Measurements from ENCODE around the gene KLK12.

The KLK12 gene

GRCh38 chr19:51047031-51047335 is 12.2 kb upstream of the KLK12 start:
- no peak for DNase-seq (ENCODE audit: low read depth in 2 of 2)

- DNase-seq (ENCODE audit: low read depth in 2 of 2), result no peak
Observed at GRCh38 chr19:51044327-51044726, 9.5 kb upstream of the KLK12 start.

- no peak for DNase-seq (ENCODE audit: low read depth in 2 of 2)
Observed at GRCh38 chr19:51043497-51043896, 8.7 kb upstream of the KLK12 start.

GRCh38 chr19:51040151-51040550 is 5.3 kb upstream of the KLK12 start:
- no peak for DNase-seq (ENCODE audit: low read depth in 2 of 2)

- no peak for DNase-seq (ENCODE audit: low read depth in 2 of 2)
Observed at GRCh38 chr19:51036519-51036918, 1.7 kb upstream of the KLK12 start.

GRCh38 chr19:51031880-51032225 is 2.9 kb downstream of the KLK12 start:
- DNase-seq (ENCODE audit: low read depth in 2 of 2), result no peak

- DNase-seq (ENCODE audit: low read depth in 2 of 2), result no peak
Observed at GRCh38 chr19:51031220-51031879, 3.5 kb downstream of the KLK12 start.

GRCh38 chr19:51030631-51031030 is 4.2 kb downstream of the KLK12 start:
- DNase-seq (ENCODE audit: low read depth in 2 of 2), result no peak

GRCh38 chr19:51029718-51030117 is 5.1 kb downstream of the KLK12 start:
- DNase-seq (ENCODE audit: low read depth in 2 of 2), result no peak

GRCh38 chr19:51027873-51028272 is 6.9 kb downstream of the KLK12 start:
- DNase-seq (ENCODE audit: low read depth in 2 of 2), result no peak

- DNase-seq (ENCODE audit: low read depth in 2 of 2), result no peak
Observed at GRCh38 chr19:51027126-51027806, 7.5 kb downstream of the KLK12 start.

GRCh38 chr19:51026554-51026831 is 8.3 kb downstream of the KLK12 start, which contains the start of gene KLK11:
TSS of gene KLK11 (minus strand) at chr19:51026616. CDS start at chr19:51025631, 985 bp downstream.
- DNase-seq (ENCODE audit: low read depth in 2 of 2), result no peak

- DNase-seq (ENCODE audit: low read depth in 2 of 2), result no peak
Observed at GRCh38 chr19:51025809-51026553, 8.8 kb downstream of the KLK12 start.

GRCh38 chr19:51025401-51025800 is 9.4 kb downstream of the KLK12 start:
- no peak for DNase-seq (ENCODE audit: low read depth in 2 of 2)

- no peak for DNase-seq (ENCODE audit: low read depth in 2 of 2)
Observed at GRCh38 chr19:51024924-51025323, 9.9 kb downstream of the KLK12 start.

- no peak for DNase-seq (ENCODE audit: low read depth in 2 of 2)
Observed at GRCh38 chr19:51023946-51024345, 10.9 kb downstream of the KLK12 start.

- DNase-seq (ENCODE audit: low read depth in 2 of 2), result no peak
Observed at GRCh38 chr19:51022526-51022925, 12.3 kb downstream of the KLK12 start.

GRCh38 chr19:51020988-51021651 is 13.7 kb downstream of the KLK12 start:
- DNase-seq (ENCODE audit: low read depth in 2 of 2), result no peak

- no peak for DNase-seq (ENCODE audit: low read depth in 2 of 2)
Observed at GRCh38 chr19:51019544-51019925, 15.3 kb downstream of the KLK12 start, which contains the start of gene KLK10. TSS of gene KLK10 (minus strand) at chr19:51019709. CDS start at chr19:51019130, 579 bp downstream.

GRCh38 chr19:51018745-51019543 is 15.9 kb downstream of the KLK12 start:
- DNase-seq (ENCODE audit: low read depth in 2 of 2), result no peak

GRCh38 chr19:51016798-51017683 is 17.8 kb downstream of the KLK12 start:
- DNase-seq (ENCODE audit: low read depth in 2 of 2), result peak; percentile 17 to 68
